ENCODE measurements around the gene TSEN34.

DNA sequence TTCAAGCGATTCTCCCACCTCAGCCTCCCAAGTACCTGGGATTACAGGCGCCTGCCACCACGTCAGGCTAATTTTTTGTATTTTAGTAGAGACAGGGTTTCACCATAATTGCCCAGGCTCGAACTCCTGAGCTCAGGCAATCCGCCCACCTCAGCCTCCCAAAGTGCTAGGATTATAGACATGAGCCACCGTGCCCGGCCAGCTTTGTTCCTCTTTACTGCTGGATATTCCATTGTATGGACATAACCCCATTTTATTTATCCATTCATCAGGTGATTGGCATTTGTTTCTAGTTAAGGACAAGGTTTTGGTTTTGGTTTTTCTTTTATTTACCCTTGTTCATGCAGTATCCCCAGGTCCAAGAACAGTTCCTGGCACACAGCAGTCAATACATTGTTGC, 5.4 kb downstream of the TSEN34 start:
- TF ChIP-seq POLR2A (IDR thresholded peaks at IDR 0.05) (no peak), CTCF (IDR thresholded peaks at IDR 0.05 in 4 of 5, conservative IDR thresholded peaks at IDR 0.05 in 1 of 5) (no peak)
